SK-N-SH treated with all-trans-retinoic acid at 6 μM for 48 hours (cell line): ENCODE data around the gene COX4I1.
"Not testable (repeated sequence)": the region's sequence is repeated elsewhere in the genome, so short reads cannot be mapped to it uniquely, and the experiment has no call there.

ENCODE experiments used
- ATAC-seq: fragments of 200-7000 bp; cut with Tn5 transposase; 3 replicates; pipeline ENCODE4 v1.9.1; 2020; ENCODE audit warnings: mild to moderate bottlenecking, moderate library complexity
- CSDC2 ChIP-seq: fragments of 250-450 bp; sonication (Bioruptor Pico); IDR thresholded peaks from 2 replicates; pipeline ENCODE4 v1.5.0; 2020; ENCODE audit warnings: mild to moderate bottlenecking, moderate library complexity
- ESRRG ChIP-seq: fragments of 250-450 bp; sonication (Bioruptor Pico); IDR thresholded peaks from 2 replicates; pipeline ENCODE4 v1.6.1; 2021; ENCODE audit warnings: mild to moderate bottlenecking
- GLIS3 ChIP-seq: fragments of 250-450 bp; sonication (Bioruptor Pico); IDR thresholded peaks from 2 replicates; pipeline ENCODE4 v1.5.0; 2020; ENCODE audit warnings: mild to moderate bottlenecking, moderate library complexity
- ISL1 ChIP-seq: fragments of 250-450 bp; sonication (Bioruptor Pico); IDR thresholded peaks from 2 replicates; pipeline ENCODE4 v2.1.2; 2022; ENCODE audit warnings: mild to moderate bottlenecking, moderate library complexity
- OSR1 ChIP-seq: fragments of 250-450 bp; sonication (Bioruptor Pico); IDR thresholded peaks from 2 replicates; pipeline ENCODE4 v1.8.0; 2022; ENCODE audit warnings: moderate library complexity, mild to moderate bottlenecking, inconsistent platforms
- RARB ChIP-seq: fragments of 250-450 bp; sonication (Bioruptor Pico); IDR thresholded peaks from 2 replicates; pipeline ENCODE4 v1.8.0; 2021; ENCODE audit warnings: mild to moderate bottlenecking, moderate library complexity
- SNAI2 ChIP-seq: fragments of 250-450 bp; sonication (Bioruptor Pico); IDR thresholded peaks from 2 replicates; pipeline ENCODE4 v1.5.0; 2020; ENCODE audit warnings: mild to moderate bottlenecking, moderate library complexity
- TCF4 ChIP-seq: fragments of 250-450 bp; sonication (Bioruptor Pico); IDR thresholded peaks from 2 replicates; pipeline ENCODE4 v1.8.0; 2021; ENCODE audit warnings: mild to moderate bottlenecking, moderate library complexity, borderline replicate concordance
- TOX ChIP-seq: fragments of 250-450 bp; sonication (Bioruptor Pico); IDR thresholded peaks from 2 replicates; pipeline ENCODE4 v1.8.0; 2021; ENCODE audit warnings: mild to moderate bottlenecking, moderate library complexity, borderline replicate concordance
- ZC3H10 ChIP-seq: fragments of 250-450 bp; sonication (Bioruptor Pico); IDR thresholded peaks from 2 replicates; pipeline ENCODE4 v1.5.1; 2021; ENCODE audit warnings: mild to moderate bottlenecking, moderate library complexity
- ZFP3 ChIP-seq: fragments of 250-450 bp; sonication (Bioruptor Pico); IDR thresholded peaks from 2 replicates; pipeline ENCODE4 v1.5.0; 2020; ENCODE audit warnings: mild to moderate bottlenecking, moderate library complexity
- ZFP30 ChIP-seq: fragments of 450-650 bp; formaldehyde crosslinking; IDR thresholded peaks from 2 replicates; pipeline ENCODE4 v1.5.0; 2022; ENCODE audit warnings: mild to moderate bottlenecking, moderate library complexity
- ZNF565 ChIP-seq: fragments of 450-650 bp; formaldehyde crosslinking; conservative IDR thresholded peaks from 2 replicates; pipeline ENCODE4 v1.5.0; 2020; ENCODE audit warnings: low read depth, mild to moderate bottlenecking, moderate library complexity
- ZNF70 ChIP-seq: fragments of 450-650 bp; formaldehyde crosslinking; IDR thresholded peaks from 2 replicates; pipeline ENCODE4 v1.5.0; 2020; ENCODE audit warnings: mild to moderate bottlenecking, moderate library complexity
- ZNF8 ChIP-seq: fragments of 450-650 bp; formaldehyde crosslinking; IDR thresholded peaks from 2 replicates; pipeline ENCODE4 v1.5.0; 2020; ENCODE audit warnings: mild to moderate bottlenecking, moderate library complexity
- TF ChIP-seq, protein P1 (sequence below): fragments of 250-450 bp; sonication (Bioruptor Pico); IDR thresholded peaks from 2 replicates; pipeline ENCODE4 v1.5.0; 2020; ENCODE audit warnings: mild to moderate bottlenecking, moderate library complexity
- TF ChIP-seq, protein P2 (sequence below): fragments of 250-450 bp; sonication (Bioruptor Pico); IDR thresholded peaks from 2 replicates; pipeline ENCODE4 v1.8.0; 2020; ENCODE audit warnings: mild to moderate bottlenecking, moderate library complexity, borderline replicate concordance
- TF ChIP-seq, protein P3 (sequence below): fragments of 250-450 bp; sonication (Bioruptor Pico); IDR thresholded peaks from 2 replicates; pipeline ENCODE4 v1.8.0; 2021; ENCODE audit warnings: low read depth, mild to moderate bottlenecking, moderate library complexity, borderline replicate concordance
- TF ChIP-seq, protein P4 (sequence below): fragments of 250-450 bp; sonication (Bioruptor Pico); IDR thresholded peaks from 2 replicates; pipeline ENCODE4 v1.5.1; 2021; ENCODE audit warnings: mild to moderate bottlenecking, moderate library complexity

The COX4I1 gene

DNA sequence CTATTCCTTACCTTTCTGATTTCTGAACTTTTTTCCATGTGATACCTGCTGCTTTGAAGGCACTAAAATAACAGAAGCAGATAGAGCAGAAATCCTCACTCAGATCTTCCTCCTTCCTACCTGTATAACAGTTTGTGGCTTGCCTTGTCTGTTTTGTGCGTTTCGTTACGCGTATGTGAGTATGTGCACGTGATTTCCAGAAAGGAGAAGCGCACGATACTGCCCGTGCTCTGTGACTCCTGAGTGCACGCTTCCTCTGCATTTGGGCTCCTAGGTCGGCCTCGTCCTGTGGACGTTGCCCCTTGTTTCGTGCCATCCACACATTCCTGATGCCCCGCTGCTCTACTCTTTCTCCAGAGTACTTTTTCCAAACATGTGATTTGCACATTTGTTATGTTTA, 4.1 kb downstream of the COX4I1 start:
- TF ChIP-seq ZNF565 (CRISPR knock-in tag) = no peak
- no peak for TF ChIP-seq ZC3H10 (CRISPR knock-in tag)
- no peak for TF ChIP-seq TOX
- TF ChIP-seq, protein P1, sequence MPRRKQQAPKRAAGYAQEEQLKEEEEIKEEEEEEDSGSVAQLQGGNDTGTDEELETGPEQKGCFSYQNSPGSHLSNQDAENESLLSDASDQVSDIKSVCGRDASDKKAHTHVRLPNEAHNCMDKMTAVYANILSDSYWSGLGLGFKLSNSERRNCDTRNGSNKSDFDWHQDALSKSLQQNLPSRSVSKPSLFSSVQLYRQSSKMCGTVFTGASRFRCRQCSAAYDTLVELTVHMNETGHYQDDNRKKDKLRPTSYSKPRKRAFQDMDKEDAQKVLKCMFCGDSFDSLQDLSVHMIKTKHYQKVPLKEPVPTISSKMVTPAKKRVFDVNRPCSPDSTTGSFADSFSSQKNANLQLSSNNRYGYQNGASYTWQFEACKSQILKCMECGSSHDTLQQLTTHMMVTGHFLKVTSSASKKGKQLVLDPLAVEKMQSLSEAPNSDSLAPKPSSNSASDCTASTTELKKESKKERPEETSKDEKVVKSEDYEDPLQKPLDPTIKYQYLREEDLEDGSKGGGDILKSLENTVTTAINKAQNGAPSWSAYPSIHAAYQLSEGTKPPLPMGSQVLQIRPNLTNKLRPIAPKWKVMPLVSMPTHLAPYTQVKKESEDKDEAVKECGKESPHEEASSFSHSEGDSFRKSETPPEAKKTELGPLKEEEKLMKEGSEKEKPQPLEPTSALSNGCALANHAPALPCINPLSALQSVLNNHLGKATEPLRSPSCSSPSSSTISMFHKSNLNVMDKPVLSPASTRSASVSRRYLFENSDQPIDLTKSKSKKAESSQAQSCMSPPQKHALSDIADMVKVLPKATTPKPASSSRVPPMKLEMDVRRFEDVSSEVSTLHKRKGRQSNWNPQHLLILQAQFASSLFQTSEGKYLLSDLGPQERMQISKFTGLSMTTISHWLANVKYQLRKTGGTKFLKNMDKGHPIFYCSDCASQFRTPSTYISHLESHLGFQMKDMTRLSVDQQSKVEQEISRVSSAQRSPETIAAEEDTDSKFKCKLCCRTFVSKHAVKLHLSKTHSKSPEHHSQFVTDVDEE (CRISPR knock-in tag) = no peak
- TF ChIP-seq, protein P2, sequence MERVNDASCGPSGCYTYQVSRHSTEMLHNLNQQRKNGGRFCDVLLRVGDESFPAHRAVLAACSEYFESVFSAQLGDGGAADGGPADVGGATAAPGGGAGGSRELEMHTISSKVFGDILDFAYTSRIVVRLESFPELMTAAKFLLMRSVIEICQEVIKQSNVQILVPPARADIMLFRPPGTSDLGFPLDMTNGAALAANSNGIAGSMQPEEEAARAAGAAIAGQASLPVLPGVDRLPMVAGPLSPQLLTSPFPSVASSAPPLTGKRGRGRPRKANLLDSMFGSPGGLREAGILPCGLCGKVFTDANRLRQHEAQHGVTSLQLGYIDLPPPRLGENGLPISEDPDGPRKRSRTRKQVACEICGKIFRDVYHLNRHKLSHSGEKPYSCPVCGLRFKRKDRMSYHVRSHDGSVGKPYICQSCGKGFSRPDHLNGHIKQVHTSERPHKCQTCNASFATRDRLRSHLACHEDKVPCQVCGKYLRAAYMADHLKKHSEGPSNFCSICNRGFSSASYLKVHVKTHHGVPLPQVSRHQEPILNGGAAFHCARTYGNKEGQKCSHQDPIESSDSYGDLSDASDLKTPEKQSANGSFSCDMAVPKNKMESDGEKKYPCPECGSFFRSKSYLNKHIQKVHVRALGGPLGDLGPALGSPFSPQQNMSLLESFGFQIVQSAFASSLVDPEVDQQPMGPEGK (CRISPR knock-in tag) = no peak
- TF ChIP-seq, protein P3, sequence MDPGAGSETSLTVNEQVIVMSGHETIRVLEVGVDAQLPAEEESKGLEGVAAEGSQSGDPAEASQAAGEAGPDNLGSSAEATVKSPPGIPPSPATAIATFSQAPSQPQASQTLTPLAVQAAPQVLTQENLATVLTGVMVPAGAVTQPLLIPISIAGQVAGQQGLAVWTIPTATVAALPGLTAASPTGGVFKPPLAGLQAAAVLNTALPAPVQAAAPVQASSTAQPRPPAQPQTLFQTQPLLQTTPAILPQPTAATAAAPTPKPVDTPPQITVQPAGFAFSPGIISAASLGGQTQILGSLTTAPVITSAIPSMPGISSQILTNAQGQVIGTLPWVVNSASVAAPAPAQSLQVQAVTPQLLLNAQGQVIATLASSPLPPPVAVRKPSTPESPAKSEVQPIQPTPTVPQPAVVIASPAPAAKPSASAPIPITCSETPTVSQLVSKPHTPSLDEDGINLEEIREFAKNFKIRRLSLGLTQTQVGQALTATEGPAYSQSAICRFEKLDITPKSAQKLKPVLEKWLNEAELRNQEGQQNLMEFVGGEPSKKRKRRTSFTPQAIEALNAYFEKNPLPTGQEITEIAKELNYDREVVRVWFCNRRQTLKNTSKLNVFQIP (CRISPR knock-in tag) = no peak
- no peak for TF ChIP-seq GLIS3 (CRISPR knock-in tag)
- TF ChIP-seq TCF4 (CRISPR knock-in tag) = no peak
- no peak for TF ChIP-seq CSDC2 (CRISPR knock-in tag)
- TF ChIP-seq SNAI2 (CRISPR knock-in tag) = no peak
- TF ChIP-seq RARB = no peak
- TF ChIP-seq ZNF70 = no peak
- no peak for TF ChIP-seq ZNF8 (CRISPR knock-in tag)
- TF ChIP-seq ZFP3 (CRISPR knock-in tag) = no peak
- TF ChIP-seq ZFP30 (CRISPR knock-in tag) = no peak
- ATAC-seq = no peak

DNA sequence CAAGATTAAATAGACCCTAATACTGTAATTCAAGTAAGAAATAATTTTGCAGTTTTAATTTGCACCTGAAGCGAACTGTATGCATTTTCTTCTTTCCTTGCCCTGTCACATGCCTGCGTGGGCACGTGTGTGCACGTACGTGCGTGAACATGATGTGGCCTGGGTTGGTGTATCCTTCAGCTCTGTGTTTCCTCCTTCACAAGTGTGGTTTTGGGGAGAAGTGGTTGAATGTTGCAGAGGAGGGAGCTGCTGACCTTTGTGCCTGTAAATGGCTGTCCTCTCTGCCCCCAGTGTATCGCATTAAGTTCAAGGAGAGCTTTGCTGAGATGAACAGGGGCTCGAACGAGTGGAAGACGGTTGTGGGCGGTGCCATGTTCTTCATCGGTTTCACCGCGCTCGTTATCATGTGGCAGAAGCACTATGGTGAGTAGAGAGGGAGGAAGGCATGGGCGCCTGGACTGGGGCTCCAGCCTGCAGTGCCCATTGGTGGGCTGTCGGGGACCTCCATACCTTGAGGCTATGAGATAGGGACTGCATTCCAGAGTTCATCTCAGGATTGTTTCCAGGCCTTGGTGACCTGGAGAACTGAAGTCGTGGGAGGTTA, 6.0 kb downstream of the COX4I1 start:
- TF ChIP-seq, protein P3 (CRISPR knock-in tag) = no peak
- TF ChIP-seq OSR1 (CRISPR knock-in tag) (no peak), ZFP3 (CRISPR knock-in tag) (no peak), TOX (no peak), ZFP30 (CRISPR knock-in tag) (no peak)
- no peak for ATAC-seq

DNA sequence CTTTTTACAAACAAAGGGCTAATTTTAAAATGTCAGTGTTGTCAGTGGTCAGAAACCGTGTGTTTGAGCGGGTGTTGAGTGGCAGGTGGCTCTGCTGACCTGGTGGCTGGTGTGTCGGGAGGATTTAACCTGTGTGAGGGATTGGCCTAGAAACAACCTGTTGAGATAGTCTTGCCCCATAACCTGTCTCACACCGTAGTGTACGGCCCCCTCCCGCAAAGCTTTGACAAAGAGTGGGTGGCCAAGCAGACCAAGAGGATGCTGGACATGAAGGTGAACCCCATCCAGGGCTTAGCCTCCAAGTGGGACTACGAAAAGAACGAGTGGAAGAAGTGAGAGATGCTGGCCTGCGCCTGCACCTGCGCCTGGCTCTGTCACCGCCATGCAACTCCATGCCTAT, 7.0 kb downstream of the COX4I1 start:
- no peak for ATAC-seq
- TF ChIP-seq GLIS3 (CRISPR knock-in tag) (no peak), ISL1 (CRISPR knock-in tag) (no peak), ZC3H10 (CRISPR knock-in tag) (no peak), RARB (no peak), ZNF70 (no peak), ESRRG (no peak), ZNF565 (CRISPR knock-in tag) (no peak)
- TF ChIP-seq, protein P1 (CRISPR knock-in tag) = no peak
- TF ChIP-seq, protein P4, sequence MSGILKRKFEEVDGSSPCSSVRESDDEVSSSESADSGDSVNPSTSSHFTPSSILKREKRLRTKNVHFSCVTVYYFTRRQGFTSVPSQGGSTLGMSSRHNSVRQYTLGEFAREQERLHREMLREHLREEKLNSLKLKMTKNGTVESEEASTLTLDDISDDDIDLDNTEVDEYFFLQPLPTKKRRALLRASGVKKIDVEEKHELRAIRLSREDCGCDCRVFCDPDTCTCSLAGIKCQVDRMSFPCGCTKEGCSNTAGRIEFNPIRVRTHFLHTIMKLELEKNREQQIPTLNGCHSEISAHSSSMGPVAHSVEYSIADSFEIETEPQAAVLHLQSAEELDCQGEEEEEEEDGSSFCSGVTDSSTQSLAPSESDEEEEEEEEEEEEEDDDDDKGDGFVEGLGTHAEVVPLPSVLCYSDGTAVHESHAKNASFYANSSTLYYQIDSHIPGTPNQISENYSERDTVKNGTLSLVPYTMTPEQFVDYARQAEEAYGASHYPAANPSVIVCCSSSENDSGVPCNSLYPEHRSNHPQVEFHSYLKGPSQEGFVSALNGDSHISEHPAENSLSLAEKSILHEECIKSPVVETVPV = no peak

DNA sequence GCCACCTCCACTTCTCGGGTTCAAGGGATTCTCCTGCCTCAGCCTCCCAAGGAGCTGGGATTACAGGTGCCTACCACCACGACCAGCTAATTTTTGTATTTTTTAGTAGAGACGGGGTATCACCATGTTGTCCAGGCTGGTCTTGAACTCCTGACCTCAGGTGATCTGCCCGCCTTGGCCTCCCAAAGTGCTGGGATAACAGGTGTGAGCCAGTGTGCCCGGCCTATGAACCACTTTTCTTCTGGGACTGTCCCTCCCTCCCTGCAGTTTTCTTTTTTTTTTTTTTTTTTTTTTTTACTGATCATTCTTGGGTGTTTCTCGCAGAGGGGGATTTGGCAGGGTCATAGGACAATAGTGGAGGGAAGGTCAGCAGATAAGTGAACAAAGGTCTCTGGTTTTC, 7.8 kb downstream of the COX4I1 start:
- not testable (repeated sequence) for ATAC-seq

DNA sequence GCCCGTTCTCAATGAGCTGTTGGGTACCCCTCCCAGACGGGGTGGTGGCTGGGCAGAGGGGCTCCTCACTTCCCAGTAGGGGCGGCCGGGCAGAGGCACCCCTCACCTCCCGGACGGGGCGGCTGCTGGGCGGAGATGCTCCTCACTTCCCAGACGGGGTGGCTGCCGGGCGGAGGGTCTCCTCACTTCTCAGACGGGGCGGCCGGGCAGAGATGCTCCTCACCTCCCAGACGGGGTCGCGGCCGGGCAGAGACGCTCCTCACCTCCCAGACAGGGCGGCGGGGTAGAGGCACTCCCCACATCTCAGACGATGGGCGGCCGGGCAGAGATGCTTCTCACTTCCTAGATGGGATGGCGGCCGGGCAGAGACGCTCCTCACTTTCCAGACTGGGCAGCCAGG, 8.6 kb downstream of the COX4I1 start:
- ATAC-seq = not testable (repeated sequence)
